Stimulated activated CD8-positive, alpha-beta memory T cell treated with anti-CD3 and anti-CD28 coated beads, Interleukin-2, amount 100 ng/mL, for 1 hour (primary cell): Measurements from ENCODE around the gene DPY19L1.
"Not testable (repeated sequence)": the region's sequence is repeated elsewhere in the genome, so short reads cannot be mapped to it uniquely, and the experiment has no call there.

Experiments used
- DNase-seq, 2 donors: peaks; one replicate each; pipeline ENCODE4 v3.0.0-alpha.2; 2020; ENCODE audit warnings: low read depth in 2 of 2

The DPY19L1 gene

DNA sequence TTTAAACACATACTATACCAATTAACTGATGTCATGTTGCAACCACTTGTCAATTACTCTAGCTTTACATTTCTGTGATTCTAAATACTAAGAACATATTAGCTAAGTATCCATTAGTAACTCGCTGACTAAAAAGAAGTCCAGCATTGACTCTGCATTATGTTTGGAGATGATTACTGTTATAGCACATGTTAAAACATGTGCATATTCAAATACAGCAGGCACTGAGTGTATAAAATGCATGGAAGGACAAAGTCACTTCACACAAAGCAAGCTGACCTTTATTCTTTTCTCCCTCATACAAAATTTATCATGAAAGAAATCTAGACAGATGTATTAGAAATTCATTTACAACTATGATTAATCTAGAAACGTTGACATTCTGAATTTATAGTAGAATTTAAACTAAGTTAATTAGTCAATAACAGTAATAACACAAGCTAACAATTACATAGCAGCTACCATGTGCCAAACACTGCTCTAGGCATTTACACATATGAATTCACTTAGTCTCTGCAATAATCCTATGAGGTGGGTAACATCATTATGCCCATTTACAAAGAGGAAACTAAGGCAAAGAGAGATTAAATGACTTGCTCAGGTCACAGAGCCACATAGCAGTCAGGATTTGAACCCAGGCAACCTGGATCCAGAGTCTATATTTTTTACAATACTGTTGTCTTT, 48.7 kb downstream of the DPY19L1 start:
- DNase-seq, result not testable (repeated sequence)

DNA sequence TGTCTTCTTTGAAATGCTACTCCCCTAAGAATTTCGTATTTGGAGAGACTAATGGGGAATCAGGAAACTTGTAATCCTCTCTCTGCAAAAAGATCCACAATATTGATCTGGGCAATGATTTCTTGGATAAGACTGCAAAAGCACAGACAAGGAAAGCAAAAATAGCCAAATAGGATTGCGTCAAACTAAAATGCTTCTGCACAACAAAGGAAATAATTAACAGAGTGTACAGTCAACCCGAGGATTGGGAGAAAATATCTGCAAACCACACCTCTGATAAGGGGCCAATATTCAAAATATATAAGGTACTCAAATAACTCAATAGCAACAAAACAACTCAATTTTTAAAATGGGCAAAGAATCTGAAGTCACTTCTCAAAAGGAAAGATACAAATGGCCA, 52.1 kb downstream of the DPY19L1 start:
- DNase-seq, result not testable (repeated sequence)

DNA sequence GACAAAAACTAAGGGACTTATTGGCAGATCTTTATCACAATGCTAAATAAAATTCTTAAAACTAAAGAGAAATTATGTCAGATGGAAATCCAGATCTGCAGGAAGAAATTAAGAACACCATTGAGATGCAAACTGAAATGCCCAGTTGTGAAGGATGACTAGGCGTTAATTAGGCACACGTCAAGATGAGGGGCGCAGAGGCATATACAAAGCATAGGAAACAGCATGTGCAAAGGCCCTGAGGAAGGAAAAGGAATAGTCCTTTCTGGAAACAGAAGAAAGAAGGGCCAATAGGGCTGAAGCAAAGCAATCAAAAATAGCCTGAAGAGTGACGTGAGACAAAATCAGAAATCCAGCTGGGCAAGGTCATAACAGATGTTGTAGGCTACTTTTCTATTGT, 53.1 kb downstream of the DPY19L1 start:
- not testable (repeated sequence) for DNase-seq

DNA sequence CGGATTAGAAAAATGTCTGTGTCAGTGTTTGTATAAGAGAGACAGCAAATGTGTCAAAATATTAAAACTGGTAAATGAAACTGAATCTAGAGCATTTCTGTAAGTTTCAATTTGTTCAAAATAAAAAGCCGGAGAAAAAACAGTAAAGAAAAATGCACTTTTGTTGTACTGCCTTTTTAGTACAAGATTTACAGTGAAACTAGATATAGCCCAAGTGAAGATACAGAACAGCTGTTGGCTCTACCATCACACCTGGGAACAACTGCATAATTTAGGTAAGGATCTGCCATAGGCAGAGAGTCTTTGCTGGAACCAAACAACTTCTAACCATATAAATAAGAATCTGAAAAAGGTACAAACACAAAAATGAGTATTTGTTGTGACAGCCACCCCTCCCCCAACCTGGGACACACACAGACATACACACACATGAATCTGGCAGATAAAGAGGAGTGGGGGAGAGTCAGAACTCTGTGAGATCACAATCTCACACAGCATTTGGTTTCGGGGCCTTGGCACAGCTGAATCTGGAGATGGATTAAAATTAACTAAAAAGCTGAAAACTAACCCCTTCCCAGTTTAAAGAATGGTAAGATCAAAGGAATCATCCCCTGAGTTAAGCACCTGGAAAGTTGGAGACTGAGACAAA, 54.8 kb downstream of the DPY19L1 start:
- DNase-seq, result no peak

DNA sequence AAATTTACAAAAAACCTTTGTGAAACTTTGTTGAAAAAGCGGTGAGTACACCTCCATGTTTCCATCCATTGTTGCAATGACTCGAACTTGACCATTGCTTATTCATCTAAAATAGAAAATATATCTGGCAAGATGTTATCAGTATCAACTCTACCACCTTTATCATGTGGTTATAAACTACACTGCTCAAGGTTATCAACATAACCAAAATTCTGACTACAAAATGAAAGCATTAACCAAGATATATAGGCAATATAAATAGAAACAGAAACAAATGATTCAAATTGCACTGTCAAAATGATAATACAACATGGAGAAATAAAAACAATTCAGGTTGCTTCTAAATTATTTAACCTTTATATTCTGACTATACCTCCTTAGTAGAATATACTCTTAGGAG, 58.2 kb downstream of the DPY19L1 start:
- DNase-seq, result not testable (repeated sequence)

DNA sequence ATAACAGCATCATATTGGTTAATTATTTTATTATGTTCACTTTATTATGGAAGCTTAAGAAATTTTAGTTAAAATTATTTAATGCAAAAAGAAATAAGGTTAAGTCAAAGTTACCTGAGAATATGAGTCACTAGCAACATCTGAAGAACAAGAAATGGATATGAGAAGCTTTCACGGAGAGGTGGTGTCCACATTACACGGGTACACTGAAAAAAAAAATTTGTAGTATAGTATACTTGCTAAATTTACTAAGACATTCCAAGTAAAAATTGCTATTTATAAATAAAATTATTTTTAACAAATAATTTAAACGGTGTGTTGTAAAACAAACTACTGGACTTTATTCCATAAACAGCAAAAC, 63.9 kb downstream of the DPY19L1 start:
- no peak for DNase-seq

DNA sequence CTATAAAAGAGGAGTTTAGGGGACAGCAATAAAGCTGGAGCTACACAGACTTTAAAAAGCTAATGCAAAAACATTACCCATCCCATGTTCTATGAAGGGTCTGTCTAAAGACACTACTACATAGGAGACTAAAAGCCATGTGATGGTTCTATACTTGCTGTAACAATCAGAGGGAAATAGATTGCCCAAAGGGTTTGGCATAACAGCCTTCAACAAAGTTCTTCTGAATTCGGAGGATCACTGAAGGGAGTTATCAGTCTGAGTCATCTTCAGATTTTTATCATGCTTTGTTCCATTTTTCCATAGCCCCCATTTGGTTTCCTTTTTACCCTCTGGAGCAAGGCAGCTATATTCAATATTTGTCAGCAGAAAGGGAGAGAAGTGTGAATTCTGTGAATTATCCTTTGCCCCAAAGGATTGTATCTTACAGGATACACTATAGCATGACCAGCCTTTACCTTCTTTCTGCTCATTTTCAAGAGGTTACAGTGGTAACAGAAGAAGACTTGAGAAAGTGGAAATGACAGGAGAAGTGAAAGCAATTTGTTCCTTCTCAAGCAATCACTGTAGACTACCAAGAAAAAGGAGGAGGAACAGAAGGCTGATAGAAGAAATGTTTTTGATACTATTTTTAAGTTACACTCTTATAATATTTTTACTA, 64.4 kb downstream of the DPY19L1 start:
- DNase-seq, result not testable (repeated sequence)

DNA sequence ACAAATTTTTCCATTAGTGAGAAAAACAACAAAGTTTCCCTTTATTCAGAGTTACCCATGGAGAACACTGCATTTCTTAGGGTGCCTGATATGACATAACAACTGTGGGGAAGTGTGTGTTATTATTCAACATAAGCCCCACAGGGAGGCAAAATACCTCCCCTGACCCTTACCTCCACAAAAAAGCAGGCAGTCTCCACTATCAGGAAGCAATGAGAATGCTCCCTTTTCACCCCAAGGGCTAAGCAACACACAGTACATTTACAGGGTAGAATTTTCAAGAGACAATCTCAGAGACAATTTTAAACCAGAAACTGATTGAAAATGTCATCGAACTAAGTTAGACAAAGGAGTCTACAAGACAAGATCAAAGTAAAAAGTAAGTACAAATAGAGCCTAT, 69.5 kb downstream of the DPY19L1 start:
- not testable (repeated sequence) for DNase-seq

DNA sequence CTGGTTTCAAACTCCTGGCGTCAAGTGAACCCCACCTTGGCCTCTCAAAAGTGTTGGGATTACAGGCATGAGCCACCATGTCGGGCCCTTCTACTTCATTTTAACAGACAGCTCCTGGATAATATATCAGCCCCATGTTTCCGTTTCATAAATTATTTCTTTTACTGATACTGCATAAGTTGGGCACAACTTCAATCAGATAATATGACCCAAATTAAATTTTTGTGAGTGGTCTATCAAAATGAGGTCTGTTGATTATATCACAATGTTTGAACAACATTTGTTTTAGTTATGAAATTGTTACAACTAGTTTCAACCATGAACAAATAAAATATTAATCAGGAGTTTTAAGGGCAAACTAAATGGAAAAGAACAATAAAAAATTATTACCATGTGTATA, 70.8 kb downstream of the DPY19L1 start:
- DNase-seq, result not testable (repeated sequence)

DNA sequence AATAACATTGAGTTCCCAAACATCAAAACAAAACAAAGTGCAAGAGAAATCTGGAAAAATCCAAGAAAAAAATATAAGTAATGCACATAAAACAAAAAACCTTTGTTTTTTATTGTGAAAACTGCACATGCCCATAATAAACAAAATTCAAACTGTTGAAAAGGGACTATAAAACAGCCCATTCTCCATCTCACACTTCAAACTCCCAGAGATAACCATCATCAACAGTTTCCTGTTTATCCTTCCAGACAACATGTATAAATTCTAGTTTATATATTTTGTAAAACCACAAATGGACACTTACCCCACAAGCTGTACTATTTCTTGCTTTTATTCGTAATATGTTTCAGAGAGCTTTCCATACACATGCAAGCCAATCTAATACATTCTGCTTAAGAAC, 79.3 kb downstream of the DPY19L1 start:
- DNase-seq, result no peak

DNA sequence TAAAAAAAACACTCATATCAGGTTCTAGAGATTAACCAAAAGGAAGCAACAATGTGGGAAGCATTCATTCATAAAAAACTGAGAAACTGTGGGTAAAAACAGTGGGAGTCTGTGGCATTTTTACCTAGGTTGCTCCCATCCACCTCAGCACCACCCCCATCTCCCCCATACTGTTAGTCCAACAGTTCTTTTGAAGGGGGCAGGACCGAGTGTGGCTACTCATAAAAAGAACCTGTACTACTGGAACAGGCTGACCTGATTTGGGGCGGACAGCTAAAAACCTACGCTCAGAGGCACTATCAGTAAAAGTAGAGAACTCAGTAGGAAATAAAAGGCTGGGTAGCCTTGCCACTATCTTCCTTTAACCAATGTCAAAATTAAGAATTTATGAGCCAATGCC, 84.5 kb downstream of the DPY19L1 start:
- no peak for DNase-seq

DNA sequence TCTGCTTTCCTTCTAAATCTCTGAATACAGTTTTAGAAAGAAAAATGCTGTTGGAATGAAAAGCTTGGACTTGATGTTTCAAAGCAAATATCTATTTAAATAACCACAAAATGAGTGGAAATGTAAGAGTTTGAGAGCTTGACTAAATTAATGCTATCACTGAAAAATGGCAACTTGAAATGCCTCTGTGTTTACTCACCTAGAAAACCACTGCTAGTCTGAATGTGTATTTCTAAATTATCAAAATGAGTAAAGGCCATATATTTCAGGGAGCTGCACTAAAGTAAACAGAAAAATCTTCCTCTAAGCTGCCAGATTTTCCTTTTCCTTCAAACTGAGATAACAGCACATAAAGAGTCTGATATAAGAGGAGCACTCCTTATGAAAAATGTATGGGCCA, 87.9 kb downstream of the DPY19L1 start:
- no peak for DNase-seq

DNA sequence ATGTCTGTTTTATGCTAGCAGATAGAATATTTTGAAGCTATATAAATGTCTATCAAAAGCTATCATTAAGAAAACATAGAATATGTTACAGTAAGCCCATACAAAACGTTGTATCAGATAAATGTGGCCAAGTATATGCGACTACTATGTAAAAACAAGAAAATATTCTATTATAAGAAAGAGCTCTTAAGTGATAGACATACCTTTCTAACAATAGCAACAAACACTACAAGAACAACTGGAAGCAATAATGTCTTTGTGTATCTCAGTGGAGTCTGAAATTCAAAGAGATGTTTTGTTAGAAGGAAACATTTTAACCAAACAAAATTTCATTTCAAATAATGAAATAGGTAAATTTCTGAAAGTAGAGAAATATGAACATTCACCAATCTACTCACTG, 89.9 kb downstream of the DPY19L1 start:
- not testable (repeated sequence) for DNase-seq

DNA sequence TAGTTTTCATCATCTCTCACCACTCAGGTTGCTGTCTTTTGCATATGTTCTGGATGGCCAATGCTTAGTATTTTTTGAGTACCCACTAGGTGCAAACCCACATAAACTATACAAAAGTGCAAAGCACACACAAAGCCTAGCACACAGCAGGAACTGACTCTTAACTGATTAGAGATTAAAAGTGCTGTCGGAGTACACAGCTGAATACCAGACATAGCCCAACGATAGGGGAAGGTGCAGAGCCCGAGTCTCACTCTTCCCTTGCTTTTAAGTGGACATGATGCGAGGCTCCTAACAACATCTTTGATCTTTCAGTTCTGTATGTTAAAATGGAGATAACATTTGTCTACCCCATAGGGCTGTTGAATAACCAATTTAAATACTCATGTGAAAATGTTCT, 90.8 kb downstream of the DPY19L1 start:
- no peak for DNase-seq

DNA sequence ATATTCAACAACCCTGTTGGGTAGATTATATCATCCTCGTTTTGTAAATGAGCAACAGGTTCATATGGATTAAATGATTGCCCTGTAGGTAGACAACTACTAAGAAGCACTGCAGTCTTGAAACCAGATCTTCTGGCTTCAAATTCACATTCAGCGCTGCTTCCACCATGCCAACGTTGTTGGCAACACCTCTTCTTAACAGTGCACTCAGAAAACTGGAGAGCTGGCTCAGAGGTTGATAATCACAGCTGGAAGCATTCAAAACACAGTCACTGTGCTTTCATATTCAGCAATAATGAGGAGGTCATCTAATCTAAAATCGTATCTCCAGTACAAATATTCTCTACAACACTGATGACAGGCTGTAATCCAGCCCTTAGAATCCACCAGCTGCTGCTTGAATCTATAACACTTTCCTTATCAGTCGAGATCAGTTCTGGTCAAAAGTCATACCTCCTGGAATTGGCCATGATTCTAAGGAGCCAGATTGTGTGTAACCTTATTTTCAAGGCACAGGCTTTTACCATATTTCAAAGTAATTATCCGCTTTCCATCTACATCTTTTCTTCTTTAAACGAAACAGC, 91.3 kb downstream of the DPY19L1 start:
- DNase-seq, result not testable (repeated sequence)

DNA sequence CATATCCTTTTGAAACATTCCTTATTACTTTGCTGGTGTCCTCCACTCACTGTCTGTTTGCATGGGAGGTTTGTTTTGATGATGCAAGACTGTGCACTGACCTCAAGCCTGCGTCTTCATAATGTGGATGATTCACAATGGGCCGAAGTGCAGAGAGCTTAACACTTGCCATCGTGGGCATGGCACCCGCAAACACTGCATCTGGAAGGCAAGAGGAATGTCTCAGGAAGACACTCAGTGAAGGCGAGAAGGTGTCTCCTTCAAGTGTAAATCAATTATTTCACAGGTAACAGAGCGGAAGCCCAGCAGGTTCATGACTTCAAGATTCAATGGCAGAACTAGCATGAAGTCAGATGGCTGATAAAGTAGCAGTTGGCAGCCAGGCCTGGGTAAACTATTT, 98.1 kb downstream of the DPY19L1 start:
- no peak for DNase-seq

DNA sequence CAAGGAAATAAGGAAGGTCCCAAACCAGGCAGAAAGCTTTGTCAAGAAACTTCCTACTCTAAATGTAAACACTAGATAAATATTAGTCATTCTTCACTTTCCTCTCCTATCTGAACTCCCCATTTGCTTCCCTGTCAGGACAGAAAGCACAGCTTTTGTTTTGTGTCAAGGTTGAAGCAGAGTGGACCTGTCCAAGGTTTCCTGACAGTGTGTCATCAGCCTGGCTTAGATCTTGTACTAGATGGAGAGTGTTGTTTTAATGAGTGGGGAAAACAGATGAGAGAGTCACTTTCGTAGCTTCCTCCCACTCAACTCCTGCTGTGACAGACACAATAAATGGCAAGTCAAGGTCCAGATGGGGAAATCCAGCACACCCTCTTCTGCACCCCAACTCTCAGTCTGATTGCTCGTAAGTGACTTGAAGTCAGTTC, 101.5 kb downstream of the DPY19L1 start:
- DNase-seq, result not testable (repeated sequence)

DNA sequence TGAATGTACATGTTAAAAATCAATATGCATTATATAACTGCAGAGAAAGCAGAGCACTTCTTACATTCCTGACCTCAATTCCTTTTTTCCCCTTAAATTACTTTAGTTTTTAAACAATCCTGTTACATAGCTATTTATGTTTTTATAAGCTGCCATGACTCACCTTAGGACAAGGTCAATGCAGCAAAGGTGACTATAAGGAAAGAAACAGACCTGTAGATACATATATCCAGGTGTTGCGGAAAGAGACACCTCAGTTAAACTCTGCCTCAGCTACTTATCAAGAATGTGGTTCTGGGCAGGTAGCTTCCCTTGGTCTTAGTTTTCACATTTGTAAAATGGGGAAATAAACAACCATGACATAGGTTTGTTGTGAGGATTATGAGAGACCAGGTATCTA, 105.5 kb downstream of the DPY19L1 start:
- no peak for DNase-seq

DNA sequence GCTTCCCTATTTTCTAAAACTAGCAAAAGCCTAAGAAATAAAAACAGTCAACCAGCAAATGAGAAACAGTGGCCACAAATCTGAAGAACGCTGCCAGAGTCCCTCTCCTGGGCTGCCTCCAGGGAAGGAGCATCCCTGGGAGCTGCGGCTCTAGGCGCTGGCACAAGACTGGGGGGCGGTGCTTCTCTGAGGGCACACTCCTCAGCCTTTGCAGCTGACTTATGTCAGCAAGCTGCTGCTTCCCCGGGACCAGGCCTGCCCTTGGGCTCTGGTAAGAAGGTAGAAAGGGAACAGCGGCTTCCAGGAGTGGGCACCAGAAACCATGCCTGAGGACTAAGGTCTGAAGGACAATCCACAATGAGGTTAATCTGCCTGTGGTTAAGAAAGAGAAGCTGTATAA, 107.5 kb downstream of the DPY19L1 start:
- DNase-seq, result not testable (repeated sequence)

DNA sequence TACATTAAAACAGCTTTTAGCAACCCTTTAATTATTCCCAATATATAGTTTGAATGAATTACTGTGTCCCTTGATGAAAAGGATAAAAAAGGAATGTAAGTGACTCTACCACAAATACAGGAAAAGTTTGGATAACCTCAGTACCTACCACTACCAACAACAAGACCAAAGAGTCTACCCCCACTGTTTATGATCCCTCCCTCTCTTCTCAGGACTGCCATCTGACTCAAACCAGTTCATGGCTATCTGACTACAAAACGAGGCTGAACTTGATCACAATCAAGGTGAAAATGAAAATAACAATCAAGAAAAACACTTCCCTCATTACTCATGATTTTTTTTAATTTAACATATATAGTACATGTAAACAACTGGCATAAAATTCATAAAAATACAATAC, 108.7 kb downstream of the DPY19L1 start:
- no peak for DNase-seq

DNA sequence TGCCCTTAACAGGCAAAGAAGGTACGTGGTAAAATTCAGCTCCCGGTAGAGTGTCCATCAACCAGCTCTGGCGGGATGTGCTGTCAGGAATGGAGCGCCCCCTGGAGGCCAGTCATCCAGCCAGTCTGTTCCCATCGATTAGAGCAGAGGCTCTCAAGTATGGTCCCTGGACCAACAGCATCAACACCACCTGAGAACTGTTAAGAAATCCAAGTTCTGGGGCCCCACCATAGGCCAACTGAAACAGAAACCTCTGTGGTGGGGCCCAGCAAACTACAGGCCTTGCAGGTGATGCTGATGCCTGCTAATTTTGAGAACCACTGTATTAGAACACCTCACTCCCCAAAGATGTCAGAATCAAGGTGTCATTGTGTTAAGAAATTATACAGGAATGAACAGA, 109.2 kb downstream of the DPY19L1 start:
- no peak for DNase-seq

DNA sequence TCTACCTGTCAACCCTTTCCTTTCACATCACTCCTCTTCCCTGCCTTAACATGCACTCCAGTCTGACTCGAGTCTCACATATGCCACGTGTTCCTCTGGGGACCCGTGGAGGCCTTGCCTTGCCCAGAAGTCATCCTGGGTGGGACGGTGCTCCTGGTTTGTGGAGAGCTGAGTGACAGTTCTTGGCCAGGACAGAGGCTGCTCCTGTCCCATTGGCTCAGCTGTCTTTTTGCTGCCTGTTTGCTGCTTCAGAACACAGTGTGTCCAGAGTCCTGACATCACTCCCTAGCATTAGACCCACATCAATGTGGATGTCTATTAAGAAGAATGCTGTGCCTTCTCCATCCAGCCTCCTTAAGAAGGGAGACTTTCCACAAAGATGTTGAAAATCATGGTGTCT, 116.8 kb downstream of the DPY19L1 start:
- DNase-seq, result not testable (repeated sequence)

DNA sequence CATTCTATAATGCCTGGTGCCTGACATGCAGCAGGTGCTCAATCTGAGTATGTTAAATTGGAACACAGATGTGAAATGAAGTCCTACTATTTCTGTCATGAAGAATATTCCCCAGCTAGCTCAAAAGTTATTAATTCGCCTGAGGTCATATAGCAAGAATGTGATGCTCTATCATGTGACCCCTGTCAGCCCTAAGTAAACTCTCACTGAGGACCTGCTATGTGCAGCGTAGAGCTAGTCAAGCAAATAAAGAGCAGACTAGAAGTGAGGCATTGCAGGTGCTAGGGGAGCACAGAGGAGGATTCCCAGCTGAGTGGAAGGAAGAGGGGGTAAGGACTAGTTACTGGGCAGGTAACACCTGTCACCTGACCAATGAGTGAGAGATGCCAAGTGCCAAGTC, 118.2 kb downstream of the DPY19L1 start:
- DNase-seq, result not testable (repeated sequence)
